IgD-negative memory B cell (primary cell): Measurements from ENCODE around the gene SCNN1A. TPM values are rescaled to one million over a fixed set of nuclear protein-coding genes. Genes with fewer than 3 reads are reported as not detected.
"Not testable (repeated sequence)": the region's sequence is repeated elsewhere in the genome, so short reads cannot be mapped to it uniquely, and the experiment has no call there.

ENCODE experiments used
- H3K27ac Mint-ChIP-seq, 3 donors: one replicate each; pipeline ENCODE4 v1.8.0; 2020 to 2022; ENCODE audit warnings: mild to moderate bottlenecking in 3 of 3, mixed read lengths in 3 of 3, moderate library complexity in 1 of 3
- H3K27me3 Mint-ChIP-seq: one replicate; pipeline ENCODE4 v1.8.0; 2021; ENCODE audit warnings: mixed read lengths
- H3K36me3 Mint-ChIP-seq: one replicate; pipeline ENCODE4 v1.8.0; 2020; ENCODE audit warnings: mild to moderate bottlenecking, mixed read lengths
- H3K4me1 Mint-ChIP-seq, 3 donors: one replicate each; pipeline ENCODE4 v1.8.0; 2020 to 2022; ENCODE audit warnings: mixed read lengths in 3 of 3, mild to moderate bottlenecking in 1 of 3
- H3K4me3 Mint-ChIP-seq, 4 donors: one replicate each; pipeline ENCODE4 v1.8.0; 2020 to 2022; ENCODE audit warnings: mild to moderate bottlenecking in 4 of 4, mixed read lengths in 4 of 4, moderate library complexity in 3 of 4
- H3K9me3 Mint-ChIP-seq, 3 donors: one replicate each; pipeline ENCODE4 v1.8.0; 2020 to 2021; ENCODE audit warnings: mixed read lengths in 3 of 3, mild to moderate bottlenecking in 1 of 3
- polyA plus RNA-seq: library from polyadenylated mRNA; unstranded; fragments of 300-500 nt; fragmentation: Illumina TruSeq; gene quantifications from one replicate; pipeline ENCODE4 v1.2.3, GENCODE V29; 2021

Gene SCNN1A
- polyA plus RNA-seq, 1 donor from 2014 or later = not detected

DNA sequence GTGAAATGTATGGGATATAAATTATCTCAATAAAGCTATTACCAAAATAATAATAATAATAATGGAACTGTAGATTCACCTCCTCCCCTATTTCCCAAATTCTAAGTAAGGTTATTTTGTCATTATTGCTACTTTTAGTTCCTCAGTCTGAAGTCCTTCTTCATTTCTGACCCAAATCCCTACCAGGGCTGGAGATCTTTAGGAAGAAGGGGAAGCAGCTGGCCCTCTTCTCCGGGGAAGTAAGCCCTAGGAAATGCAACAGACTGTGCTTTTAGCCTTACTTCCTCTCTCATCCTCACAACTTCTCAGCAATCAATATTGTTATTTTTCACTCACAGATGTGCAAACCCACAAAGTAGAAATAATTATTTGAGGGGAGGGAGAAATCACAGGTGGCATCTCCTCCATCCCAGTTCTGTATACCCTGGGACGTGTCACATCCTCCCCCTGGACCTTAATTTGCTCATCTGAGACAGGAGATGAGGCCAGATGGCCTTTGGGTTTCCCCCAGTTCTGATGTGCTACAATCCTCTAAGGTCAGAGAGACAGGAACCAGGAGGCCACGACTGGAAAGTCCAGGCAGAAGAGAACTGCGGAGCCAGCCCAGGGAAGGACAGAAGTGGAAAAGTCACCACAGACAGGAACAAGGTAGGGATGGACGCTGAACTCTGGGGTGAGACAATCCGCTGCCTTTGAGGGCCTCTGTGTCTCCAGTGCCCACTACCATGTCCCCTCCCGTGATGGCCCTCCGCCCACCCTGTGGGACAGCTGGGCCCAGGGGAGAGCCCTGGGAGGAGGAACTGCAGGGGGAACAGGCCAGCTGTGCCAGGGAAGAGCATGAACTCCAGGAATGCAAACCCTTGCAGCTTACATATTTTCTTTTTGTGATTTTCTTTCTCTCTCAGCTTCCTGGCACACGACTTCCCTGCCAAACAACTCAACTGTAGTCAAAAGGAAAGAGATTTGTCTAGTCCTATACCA, 22.9 kb downstream of the SCNN1A start:
- no peak overlapping the region for H3K27ac Mint-ChIP-seq
- H3K36me3 Mint-ChIP-seq = no peaks in the 10 kb centered on the region
- H3K27me3 Mint-ChIP-seq = peaks cover 26% of the 10 kb centered on the region
- no peaks in the 10 kb centered on the region for H3K9me3 Mint-ChIP-seq
- H3K4me3 Mint-ChIP-seq = no peak overlapping the region
- H3K4me1 Mint-ChIP-seq = peaks cover 0 to 4% (median 0%) of the 10 kb centered on the region in 3 donors

DNA sequence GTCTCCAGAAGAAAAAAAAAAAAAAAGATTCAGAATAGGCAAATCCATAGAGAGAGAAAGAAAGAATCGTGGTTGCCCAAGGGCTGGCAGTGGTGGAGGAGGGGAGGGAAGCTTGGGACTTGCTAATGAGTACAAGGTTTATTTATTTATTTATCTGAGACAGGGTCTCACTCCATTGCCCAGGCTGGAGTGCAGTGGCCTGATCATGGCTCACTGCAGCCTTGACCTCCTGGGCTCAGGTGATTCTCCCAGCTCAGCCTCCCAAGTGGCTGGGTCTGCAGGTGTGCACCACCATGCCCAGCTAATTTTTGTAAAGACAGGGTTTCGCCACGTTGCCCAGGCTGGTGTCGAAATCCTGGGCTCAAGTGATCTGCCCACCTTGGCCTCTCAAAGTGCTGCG, 23.7 kb downstream of the SCNN1A start:
- Mint-ChIP-seq H3K4me3 (peak overlapping the region in 1 of 4 donors; percentile 63), H3K4me1 (peaks cover 0 to 4% (median 0%) of the 10 kb centered on the region in 3 donors), H3K27me3 (peaks cover 26% of the 10 kb centered on the region), H3K36me3 (no peaks in the 10 kb centered on the region), H3K27ac (no peak overlapping the region), H3K9me3 (no peaks in the 10 kb centered on the region)

DNA sequence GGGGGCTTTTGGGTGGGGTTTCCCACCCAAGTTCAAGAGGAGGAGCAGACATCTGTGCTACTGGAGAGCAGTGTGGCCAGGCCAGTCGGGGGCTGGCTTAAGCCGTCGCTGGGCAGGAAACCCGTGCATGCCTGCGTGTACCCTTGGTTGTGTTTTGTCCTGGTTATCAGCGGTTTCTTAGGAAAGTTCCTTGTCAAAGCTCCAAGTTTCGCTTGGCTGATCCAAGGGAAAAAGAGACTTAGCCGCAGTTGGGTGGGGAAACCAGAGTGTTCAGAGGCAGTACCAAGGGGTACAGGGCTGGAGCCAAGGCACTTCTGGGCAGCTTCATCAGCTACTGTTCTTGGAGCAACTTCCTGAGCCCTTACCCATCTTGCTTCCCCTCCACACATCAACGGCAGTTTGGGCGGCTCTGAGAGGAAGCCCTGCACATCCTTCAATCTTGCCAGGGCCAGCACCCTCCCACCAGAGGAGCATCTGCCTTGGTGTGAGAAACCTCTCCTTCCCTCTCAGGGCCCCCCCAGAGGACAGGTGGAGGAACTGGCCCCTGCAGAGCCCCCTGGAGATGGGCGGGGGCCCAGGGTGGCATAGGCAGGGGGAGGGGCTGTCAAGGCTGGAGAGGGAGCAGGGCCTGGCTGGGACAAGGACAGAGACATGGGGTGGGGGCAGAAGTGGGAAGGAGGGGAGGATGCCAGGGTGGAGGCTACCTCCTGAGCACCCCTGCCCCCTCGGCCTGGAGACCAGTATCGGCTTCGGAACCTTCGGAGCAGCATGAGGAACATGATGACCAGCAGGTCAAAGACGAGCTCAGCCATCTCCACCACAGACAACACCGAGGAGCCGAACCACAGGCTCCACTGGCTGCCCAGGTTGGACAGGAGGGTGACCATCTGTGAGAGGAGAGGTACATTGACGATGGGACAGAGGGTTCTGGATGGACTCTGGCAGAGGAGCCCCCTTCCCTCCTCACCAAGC, 27.7 kb downstream of the SCNN1A start:
- Mint-ChIP-seq H3K36me3 (no peaks in the 10 kb centered on the region), H3K4me3 (no peak overlapping the region), H3K4me1 (peaks cover 0 to 5% (median 1%) of the 10 kb centered on the region in 3 donors), H3K27ac (no peak overlapping the region), H3K27me3 (peaks cover 42% of the 10 kb centered on the region), H3K9me3 (no peaks in the 10 kb centered on the region)

DNA sequence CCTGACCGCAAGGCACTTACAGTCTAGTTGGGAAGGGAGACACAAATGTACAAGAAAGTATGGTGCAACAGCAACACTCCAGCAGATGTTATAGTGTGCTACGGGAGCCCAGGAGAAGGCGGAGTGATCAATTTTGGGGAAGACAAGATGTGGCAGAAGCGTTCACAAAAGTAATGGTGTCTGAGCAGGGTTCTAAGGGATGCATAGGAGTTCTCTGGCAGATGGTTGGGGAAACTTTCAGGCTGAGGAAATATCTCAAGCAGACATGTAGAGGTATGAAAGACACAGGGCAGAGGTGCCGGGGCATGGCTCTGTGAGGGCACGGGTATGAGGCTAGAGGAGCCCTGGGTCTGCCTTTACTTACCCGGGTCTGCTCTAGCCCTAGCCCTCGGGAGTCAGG, 28.4 kb downstream of the SCNN1A start:
- Mint-ChIP-seq H3K27me3 (peaks cover 46% of the 10 kb centered on the region), H3K4me3 (peak overlapping the region in 2 of 4 donors; percentile 7 to 26), H3K9me3 (no peaks in the 10 kb centered on the region), H3K36me3 (no peaks in the 10 kb centered on the region), H3K27ac (no peak overlapping the region), H3K4me1 (peaks cover 0 to 5% (median 2%) of the 10 kb centered on the region in 3 donors)

GRCh38 chr12:6346235-6346832, 29.0 kb downstream of the SCNN1A start:
- no peaks in the 10 kb centered on the region for H3K36me3 Mint-ChIP-seq
- H3K4me1 Mint-ChIP-seq = peaks cover 0 to 5% (median 2%) of the 10 kb centered on the region in 3 donors
- H3K9me3 Mint-ChIP-seq = no peaks in the 10 kb centered on the region
- no peak overlapping the region for H3K4me3 Mint-ChIP-seq
- no peak overlapping the region for H3K27ac Mint-ChIP-seq
- H3K27me3 Mint-ChIP-seq = peaks cover 51% of the 10 kb centered on the region

DNA sequence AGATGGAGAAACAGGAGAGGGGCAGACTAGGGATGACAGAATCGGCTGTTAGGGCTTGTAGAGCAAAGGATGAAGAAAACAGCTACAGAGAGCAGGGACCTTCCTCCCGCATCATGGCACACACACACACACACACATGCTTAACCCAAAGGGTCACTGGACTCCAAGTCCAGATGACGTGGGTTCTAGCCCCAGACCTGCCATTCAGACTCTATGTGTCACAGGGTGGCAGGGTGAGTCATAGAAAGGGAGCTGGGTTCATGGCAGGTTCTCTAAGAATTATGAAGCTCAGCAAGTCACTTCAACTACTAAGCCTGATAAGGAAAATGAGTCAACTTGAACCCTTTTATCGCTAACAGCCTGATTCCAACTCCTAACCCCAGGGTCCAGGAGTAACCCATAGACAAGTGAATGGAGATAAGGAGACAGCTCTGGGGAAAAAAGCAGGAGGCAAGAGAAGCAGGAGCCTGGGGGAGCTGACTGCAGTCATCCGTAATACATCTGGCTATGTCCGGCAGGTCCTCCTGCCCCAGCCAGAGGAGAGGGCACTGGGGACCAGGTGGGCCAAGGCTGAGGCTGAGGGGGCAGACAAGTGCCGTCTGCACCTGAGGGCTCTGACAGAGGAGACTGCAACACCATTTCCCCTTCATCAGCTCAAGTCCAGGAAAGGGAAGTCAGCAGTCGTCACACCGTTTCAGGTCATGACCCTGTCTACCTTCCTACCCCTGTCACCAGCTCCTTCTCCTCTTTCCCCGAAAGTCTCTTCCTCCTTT, 29.9 kb downstream of the SCNN1A start:
- Mint-ChIP-seq H3K9me3 (no peaks in the 10 kb centered on the region), H3K27me3 (peaks cover 54% of the 10 kb centered on the region), H3K4me3 (no peak overlapping the region), H3K27ac (no peak overlapping the region), H3K4me1 (peaks cover 0 to 5% (median 2%) of the 10 kb centered on the region in 3 donors), H3K36me3 (no peaks in the 10 kb centered on the region)

DNA sequence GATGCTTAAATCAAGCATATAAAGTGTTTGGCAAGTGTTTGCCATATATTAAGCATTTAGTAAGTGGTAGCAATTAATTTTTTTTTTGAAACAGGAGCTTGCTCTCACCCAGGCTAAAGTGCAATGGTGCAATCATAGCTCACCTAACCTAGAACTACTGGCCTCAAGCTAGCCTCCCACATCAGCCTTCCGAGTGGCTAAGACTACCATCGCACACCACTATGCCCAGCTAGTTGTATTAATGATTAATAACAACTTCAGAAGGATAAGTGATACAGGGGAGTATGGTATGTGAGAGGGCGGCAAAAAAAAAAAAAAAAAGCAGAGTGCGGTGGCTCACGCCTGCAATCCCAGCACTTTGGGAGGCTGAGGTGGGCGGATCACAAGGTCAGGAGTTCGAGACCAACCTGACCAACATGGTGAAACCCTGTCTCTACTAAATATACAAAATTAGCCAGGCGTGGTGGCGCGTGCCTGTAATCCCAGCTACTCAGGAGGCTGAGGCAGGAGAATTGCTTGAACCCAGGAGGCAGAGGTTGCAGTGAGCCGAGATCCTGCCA, 31.2 kb downstream of the SCNN1A start:
- H3K27me3 Mint-ChIP-seq = peaks cover 53% of the 10 kb centered on the region
- not testable (repeated sequence) for H3K36me3 Mint-ChIP-seq, H3K4me1 Mint-ChIP-seq, H3K27ac Mint-ChIP-seq, H3K4me3 Mint-ChIP-seq, H3K9me3 Mint-ChIP-seq

DNA sequence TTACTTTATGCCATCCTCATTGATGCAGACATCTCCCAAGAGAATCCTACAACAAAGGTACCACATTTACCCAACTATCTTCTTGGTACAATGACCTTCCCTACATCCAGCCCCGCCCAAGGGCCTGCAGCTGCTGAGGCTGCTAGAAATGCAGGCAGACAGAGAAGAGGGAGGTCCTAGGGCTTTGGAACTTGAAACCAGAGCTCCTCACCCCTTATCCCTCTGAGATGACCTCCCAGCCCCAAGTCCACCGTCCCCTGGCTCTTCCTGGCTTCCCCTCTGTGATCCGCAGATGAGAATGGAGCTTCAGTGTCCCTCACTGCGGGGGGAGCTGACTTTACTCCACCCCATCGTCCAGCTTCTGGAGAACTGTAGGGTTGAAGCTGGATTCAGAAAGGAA, 31.8 kb downstream of the SCNN1A start:
- no peaks in the 10 kb centered on the region for H3K9me3 Mint-ChIP-seq
- H3K4me1 Mint-ChIP-seq = peaks cover 0 to 5% (median 2%) of the 10 kb centered on the region in 3 donors
- peaks cover 50% of the 10 kb centered on the region for H3K27me3 Mint-ChIP-seq
- no peak overlapping the region for H3K27ac Mint-ChIP-seq
- H3K4me3 Mint-ChIP-seq = no peak overlapping the region
- no peaks in the 10 kb centered on the region for H3K36me3 Mint-ChIP-seq

DNA sequence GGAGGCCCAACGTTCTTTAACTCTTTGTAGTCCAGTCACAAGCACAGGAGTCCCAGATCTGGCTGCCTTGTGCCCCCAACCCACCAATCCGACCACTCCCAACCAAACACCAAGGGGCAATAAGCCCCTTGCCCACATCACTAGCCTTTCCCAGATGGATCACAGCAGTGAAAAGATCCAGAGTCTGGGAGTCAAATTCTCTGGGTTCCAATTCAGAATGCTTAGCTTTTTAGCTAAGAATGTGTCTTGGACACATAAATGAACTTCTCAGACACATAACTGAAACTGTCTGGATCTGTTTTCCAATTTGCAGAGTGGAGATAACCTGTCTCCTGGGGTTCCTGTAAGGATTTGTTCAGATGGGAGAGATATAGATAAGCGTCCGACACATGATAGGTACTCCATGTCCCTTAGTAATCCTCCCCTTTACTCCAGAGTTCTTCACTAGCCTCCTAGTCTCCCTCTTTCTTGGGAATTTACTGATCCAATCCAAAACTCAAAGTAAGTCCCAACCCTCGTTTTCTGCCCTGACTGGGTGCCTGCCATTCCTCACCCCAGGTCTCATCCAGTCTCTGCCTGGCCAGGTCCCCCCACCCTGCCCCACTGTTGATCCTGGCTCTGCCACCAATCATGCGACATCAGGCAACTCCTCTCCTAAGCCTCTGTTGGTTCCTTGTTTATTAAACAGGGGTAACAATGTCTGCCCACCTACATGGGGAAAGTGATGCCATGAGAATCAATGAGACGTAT, 33.0 kb downstream of the SCNN1A start:
- H3K27me3 Mint-ChIP-seq = peaks cover 53% of the 10 kb centered on the region
- H3K36me3 Mint-ChIP-seq = no peaks in the 10 kb centered on the region
- no peaks in the 10 kb centered on the region for H3K9me3 Mint-ChIP-seq
- peak overlapping the region in 2 of 4 donors; percentile 19 to 47 for H3K4me3 Mint-ChIP-seq
- H3K27ac Mint-ChIP-seq = no peak overlapping the region
- H3K4me1 Mint-ChIP-seq = peaks cover 0 to 8% (median 4%) of the 10 kb centered on the region in 3 donors

- Mint-ChIP-seq H3K4me1 (peaks cover under 1 to 10% (median 10%) of the 10 kb centered on the region in 3 donors), H3K27ac (no peak within 1 kb of the TSS), H3K36me3 (no peaks in the 10 kb centered on the region), H3K4me3 (peak within 1 kb of the TSS in 3 of 4 donors; percentile 19 to 47 (median 44)), H3K27me3 (peaks cover 54% of the 10 kb centered on the region), H3K9me3 (no peaks in the 10 kb centered on the region)
Measured at GRCh38 chr12:6341417-6342139, 33.8 kb downstream of the SCNN1A start, which contains the start of gene TNFRSF1A. TSS of gene TNFRSF1A (minus strand) at chr12:6342076. CDS start at chr12:6341814, 262 bp downstream.

DNA sequence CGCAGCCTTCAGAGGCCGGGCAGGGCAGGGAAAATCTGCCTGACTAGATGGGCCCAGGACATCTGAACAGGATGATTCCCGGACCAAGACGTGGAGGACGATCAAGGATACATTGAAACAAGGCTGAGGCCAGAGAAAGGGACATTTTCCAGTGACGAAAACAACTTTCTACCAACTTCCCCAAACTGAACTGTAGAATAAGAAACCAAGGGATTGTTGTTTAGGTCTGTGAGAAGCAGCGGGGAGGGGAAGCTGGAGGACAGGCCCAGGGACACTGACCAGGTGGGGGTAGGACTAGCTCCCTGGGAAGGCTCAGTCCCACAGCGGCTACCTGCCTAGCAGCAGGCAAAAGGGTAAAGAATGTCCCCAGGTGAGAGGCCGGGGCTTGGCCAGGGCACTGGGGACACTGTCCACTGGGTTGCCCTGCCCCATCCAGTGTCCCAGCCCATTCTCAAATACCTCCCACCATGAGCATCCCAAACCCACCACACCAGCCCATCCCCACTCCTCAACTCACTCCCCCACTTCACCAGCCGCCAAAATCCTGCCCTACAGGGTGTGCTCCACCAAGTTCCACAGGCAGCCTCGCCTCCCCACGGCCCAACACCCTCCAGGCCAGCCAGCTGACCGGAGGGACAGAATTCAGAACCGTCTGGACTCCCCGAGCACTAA, 34.5 kb downstream of the SCNN1A start:
- no peak overlapping the region for H3K27ac Mint-ChIP-seq
- no peak overlapping the region for H3K4me3 Mint-ChIP-seq

DNA sequence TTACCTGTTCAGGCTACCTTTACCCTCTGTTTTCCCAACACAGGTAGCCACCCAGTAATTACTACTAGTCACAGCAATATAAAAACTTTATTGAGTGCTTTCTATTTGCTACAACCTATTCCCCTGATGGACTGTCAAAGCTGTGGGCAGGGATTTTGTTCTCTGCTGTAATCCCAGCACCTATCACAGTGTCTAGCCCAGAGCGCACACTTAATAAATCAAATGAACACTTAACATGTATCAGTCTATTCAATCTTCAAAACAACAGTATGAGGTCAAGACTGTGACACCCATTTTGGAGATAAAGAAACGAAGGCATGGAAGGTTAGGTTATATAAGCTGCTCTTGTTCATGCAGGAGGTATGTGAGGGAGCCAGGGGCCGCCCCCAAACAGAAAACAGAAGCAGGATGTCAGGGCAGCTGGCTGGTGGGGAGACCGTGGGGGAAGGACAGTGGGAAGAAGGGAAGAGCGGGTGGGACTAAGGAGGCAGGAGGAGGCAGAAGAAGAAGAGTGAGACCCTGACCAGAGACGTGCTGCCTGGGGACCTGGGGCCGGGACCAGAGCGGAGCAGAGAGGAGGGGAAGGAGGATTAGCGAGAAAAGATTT, 35.2 kb downstream of the SCNN1A start:
- peaks cover 8 to 22% (median 11%) of the 10 kb centered on the region in 3 donors for H3K4me1 Mint-ChIP-seq
- no peak overlapping the region for H3K4me3 Mint-ChIP-seq
- H3K9me3 Mint-ChIP-seq = no peaks in the 10 kb centered on the region
- no peak overlapping the region for H3K27ac Mint-ChIP-seq
- H3K36me3 Mint-ChIP-seq = no peaks in the 10 kb centered on the region
- peaks cover 50% of the 10 kb centered on the region for H3K27me3 Mint-ChIP-seq

More for the DNA sequence above, 34.5 kb downstream of the SCNN1A start:
- H3K27me3 Mint-ChIP-seq = peaks cover 49% of the 10 kb centered on the region
- H3K36me3 Mint-ChIP-seq = no peaks in the 10 kb centered on the region
- H3K4me1 Mint-ChIP-seq = peaks cover 3 to 15% (median 10%) of the 10 kb centered on the region in 3 donors
- no peaks in the 10 kb centered on the region for H3K9me3 Mint-ChIP-seq
